CD1c-positive myeloid dendritic cell (primary cell): ENCODE measurements around the gene DACH1.
"Not testable (repeated sequence)": the region's sequence is repeated elsewhere in the genome, so short reads cannot be mapped to it uniquely, and the experiment has no call there.

ENCODE experiments used
- DNase-seq: peaks from one replicate; pipeline ENCODE4 v3.0.0-alpha.2; 2016; ENCODE audit errors: extremely low spot score

DACH1 gene

GRCh38 chr13:71828564-71828963, 38.4 kb downstream of the DACH1 start:
- no peak for DNase-seq

- DNase-seq: no peak
Measured at GRCh38 chr13:71828117-71828516, 38.9 kb downstream of the DACH1 start.

- DNase-seq: no peak
Measured at GRCh38 chr13:71827241-71827640, 39.8 kb downstream of the DACH1 start.

GRCh38 chr13:71820699-71821098, 46.3 kb downstream of the DACH1 start:
- peak; percentile 16 for DNase-seq

GRCh38 chr13:71817335-71817734, 49.7 kb downstream of the DACH1 start:
- DNase-seq: no peak

- DNase-seq: no peak
Measured at GRCh38 chr13:71814806-71815360, 52.1 kb downstream of the DACH1 start.

GRCh38 chr13:71813187-71813586, 53.8 kb downstream of the DACH1 start:
- no peak for DNase-seq

- DNase-seq: no peak
Measured at GRCh38 chr13:71811344-71811743, 55.7 kb downstream of the DACH1 start.

- DNase-seq: no peak
Measured at GRCh38 chr13:71808708-71809107, 58.3 kb downstream of the DACH1 start.

- DNase-seq: peak; percentile 18
Measured at GRCh38 chr13:71806886-71807285, 60.1 kb downstream of the DACH1 start.

- no peak for DNase-seq
Measured at GRCh38 chr13:71803066-71803465, 63.9 kb downstream of the DACH1 start.

- DNase-seq: no peak
Measured at GRCh38 chr13:71801781-71802180, 65.2 kb downstream of the DACH1 start.

- no peak for DNase-seq
Measured at GRCh38 chr13:71801165-71801760, 65.7 kb downstream of the DACH1 start.

GRCh38 chr13:71799324-71799723, 67.7 kb downstream of the DACH1 start:
- no peak for DNase-seq

- DNase-seq: no peak
Measured at GRCh38 chr13:71798707-71799106, 68.3 kb downstream of the DACH1 start.

GRCh38 chr13:71797517-71797916, 69.5 kb downstream of the DACH1 start:
- DNase-seq: no peak

GRCh38 chr13:71789693-71790329, 77.2 kb downstream of the DACH1 start:
- no peak for DNase-seq

- DNase-seq: no peak
Measured at GRCh38 chr13:71789037-71789436, 78.0 kb downstream of the DACH1 start.

- no peak for DNase-seq
Measured at GRCh38 chr13:71787414-71787813, 79.6 kb downstream of the DACH1 start.

- no peak for DNase-seq
Measured at GRCh38 chr13:71786875-71787274, 80.1 kb downstream of the DACH1 start.

- no peak for DNase-seq
Measured at GRCh38 chr13:71785361-71785760, 81.6 kb downstream of the DACH1 start.

- DNase-seq: no peak
Measured at GRCh38 chr13:71780546-71780945, 86.5 kb downstream of the DACH1 start.

GRCh38 chr13:71778998-71779397, 88.0 kb downstream of the DACH1 start:
- DNase-seq: not testable (repeated sequence)

GRCh38 chr13:71775966-71776365, 91.0 kb downstream of the DACH1 start:
- DNase-seq: no peak
